HFFc6 (cell line): Measurements from ENCODE around the gene ARMC7. TPM values are rescaled to one million over a fixed set of nuclear protein-coding genes. Genes with fewer than 3 reads are reported as not detected.

ENCODE experiments used
- DNase-seq: peaks from one replicate; pipeline ENCODE4 v3.0.0-alpha.2; 2018
- H3K27ac Mint-ChIP-seq: 2 replicates; pipeline ENCODE4 v1.8.0; 2020; ENCODE audit warnings: mild to moderate bottlenecking, mixed read lengths
- H3K27me3 Mint-ChIP-seq: 2 replicates; pipeline ENCODE4 v1.8.0; 2021; ENCODE audit warnings: mild to moderate bottlenecking, moderate library complexity, mixed read lengths; ENCODE audit not compliant: insufficient read depth
- H3K36me3 Mint-ChIP-seq: 2 replicates; pipeline ENCODE4 v1.8.0; 2021; ENCODE audit warnings: low read depth, mixed read lengths
- H3K4me1 Mint-ChIP-seq: 2 replicates; pipeline ENCODE4 v1.8.0; 2020; ENCODE audit warnings: low read depth, mixed read lengths
- H3K4me3 Mint-ChIP-seq: 2 replicates; pipeline ENCODE4 v1.8.0; 2020; ENCODE audit warnings: mild to moderate bottlenecking, moderate library complexity, mixed read lengths
- H3K9me3 Mint-ChIP-seq: 2 replicates; pipeline ENCODE4 v1.8.0; 2020; ENCODE audit warnings: mild to moderate bottlenecking, mixed read lengths
- CTCF ChIP-seq: fragments of 200-600 bp; sonication (generic); IDR thresholded peaks from 2 replicates; pipeline ENCODE4 v1.5.0; 2021; ENCODE audit warnings: antibody characterized with exemption, mild to moderate bottlenecking
- total RNA-seq, 6 experiments: library from RNA; stranded (reverse); fragmentation: NEBNext Ultra II Directional; extraction: Animal tissue kit (Norgen Biotek cat#: 25700); gene quantifications; 2 replicates in 1 of 6; 3 replicates in 5 of 6; pipeline ENCODE4 v1.2.3, GENCODE V29; 2021

ARMC7 gene
- total RNA-seq, 6 experiments from 2014 or later, result 9.1 to 11.7 (median 9.6) TPM

GRCh38 chr17:75079023-75079373 is 30.8 kb upstream of the ARMC7 start:
- no peaks in the 10 kb centered on the region; the same call in none of the 2 replicates for H3K27me3 Mint-ChIP-seq
- H3K9me3 Mint-ChIP-seq, result no peaks in the 10 kb centered on the region
- peak overlapping the region; percentile 72 for H3K4me3 Mint-ChIP-seq
- no peak for DNase-seq
- TF ChIP-seq CTCF, result no peak
- no peaks in the 10 kb centered on the region for H3K36me3 Mint-ChIP-seq
- H3K4me1 Mint-ChIP-seq, result peaks cover 37% of the 10 kb centered on the region
- peak overlapping the region; percentile 88 for H3K27ac Mint-ChIP-seq

- Mint-ChIP-seq H3K4me1 (peaks cover 55% of the 10 kb centered on the region), H3K36me3 (no peaks in the 10 kb centered on the region), H3K27ac (no peak overlapping the region; the same call in 1 of the 2 replicates), H3K4me3 (no peak overlapping the region), H3K9me3 (no peaks in the 10 kb centered on the region), H3K27me3 (no peaks in the 10 kb centered on the region; the same call in none of the 2 replicates)
- DNase-seq, result no peak
- no peak for TF ChIP-seq CTCF
Measured at GRCh38 chr17:75081611-75082540, 27.9 kb upstream of the ARMC7 start.

- Mint-ChIP-seq H3K27me3 (no peaks in the 10 kb centered on the region; the same call in none of the 2 replicates), H3K27ac (no peak overlapping the region), H3K4me1 (peaks cover 62% of the 10 kb centered on the region), H3K4me3 (no peak overlapping the region), H3K9me3 (no peaks in the 10 kb centered on the region), H3K36me3 (no peaks in the 10 kb centered on the region)
- no peak for TF ChIP-seq CTCF
- no peak for DNase-seq
Measured at GRCh38 chr17:75082683-75083082, 27.1 kb upstream of the ARMC7 start.

- no peak overlapping the region for H3K27ac Mint-ChIP-seq
- H3K9me3 Mint-ChIP-seq, result no peaks in the 10 kb centered on the region
Measured at GRCh38 chr17:75084039-75084660, 25.6 kb upstream of the ARMC7 start.

More at GRCh38 chr17:75084039-75084660, 25.6 kb upstream of the ARMC7 start:
- H3K4me1 Mint-ChIP-seq, result peaks cover 61% of the 10 kb centered on the region
- no peak overlapping the region for H3K4me3 Mint-ChIP-seq
- DNase-seq, result no peak
- TF ChIP-seq CTCF, result no peak
- H3K27me3 Mint-ChIP-seq, result no peaks in the 10 kb centered on the region; the same call in none of the 2 replicates
- no peaks in the 10 kb centered on the region for H3K36me3 Mint-ChIP-seq
